KMS-11 (cell line): ENCODE results near the gene CALML6.

Experiments
- H2AFZ ChIP-seq: fragments of 200-600 bp; sonication (generic); 2 replicates; pipeline ENCODE4 v1.6.1; 2016; ENCODE audit warnings: antibody characterized with exemption, mixed run types, low read depth
- H3K27ac ChIP-seq: fragments of 200-600 bp; sonication (generic); 2 replicates; pipeline ENCODE4 v1.6.1; 2016; ENCODE audit warnings: mild to moderate bottlenecking, mixed run types
- H3K27me3 ChIP-seq: fragments of 200-600 bp; sonication (generic); 2 replicates; pipeline ENCODE4 v1.6.1; 2017; ENCODE audit warnings: mild to moderate bottlenecking, low read depth, mixed run types, moderate library complexity; ENCODE audit not compliant: insufficient read depth
- H3K36me3 ChIP-seq: fragments of 200-600 bp; sonication (generic); 2 replicates; pipeline ENCODE4 v1.6.1; 2017; ENCODE audit warnings: mild to moderate bottlenecking, mixed run types; ENCODE audit not compliant: insufficient read depth
- H3K4me1 ChIP-seq: fragments of 200-600 bp; sonication (generic); 2 replicates; pipeline ENCODE4 v1.6.1; 2016; ENCODE audit warnings: mild to moderate bottlenecking, low read depth, mixed run types; ENCODE audit not compliant: poor library complexity, severe bottlenecking
- H3K4me2 ChIP-seq: fragments of 200-600 bp; sonication (generic); 2 replicates; pipeline ENCODE4 v1.7.0; 2016; ENCODE audit warnings: mild to moderate bottlenecking, mixed run types
- H3K4me3 ChIP-seq: fragments of 200-600 bp; sonication (generic); IDR thresholded peaks from 2 replicates; pipeline ENCODE4 v1.6.1; 2017; ENCODE audit warnings: low read depth, low read length, mixed read lengths; ENCODE audit not compliant: insufficient read depth
- H3K79me2 ChIP-seq: fragments of 200-600 bp; sonication (generic); 2 replicates; pipeline ENCODE4 v1.6.1; 2016; ENCODE audit warnings: low read depth, mixed run types; ENCODE audit not compliant: insufficient read depth
- H3K9ac ChIP-seq: fragments of 200-600 bp; sonication (generic); 2 replicates; pipeline ENCODE4 v1.6.1; 2016; ENCODE audit warnings: mild to moderate bottlenecking, mixed run types
- H4K20me1 ChIP-seq: fragments of 200-600 bp; sonication (generic); 2 replicates; pipeline ENCODE4 v1.6.1; 2016; ENCODE audit warnings: mild to moderate bottlenecking, mixed run types; ENCODE audit not compliant: insufficient read depth
- TF ChIP-seq, protein P1 (sequence below): fragments of 200-600 bp; sonication (generic); conservative IDR thresholded peaks from 2 replicates; pipeline ENCODE4 v1.6.1; 2017; ENCODE audit warnings: low read depth, mild to moderate bottlenecking, antibody characterized with exemption, low read length, moderate library complexity, mixed read lengths

The CALML6 gene

DNA sequence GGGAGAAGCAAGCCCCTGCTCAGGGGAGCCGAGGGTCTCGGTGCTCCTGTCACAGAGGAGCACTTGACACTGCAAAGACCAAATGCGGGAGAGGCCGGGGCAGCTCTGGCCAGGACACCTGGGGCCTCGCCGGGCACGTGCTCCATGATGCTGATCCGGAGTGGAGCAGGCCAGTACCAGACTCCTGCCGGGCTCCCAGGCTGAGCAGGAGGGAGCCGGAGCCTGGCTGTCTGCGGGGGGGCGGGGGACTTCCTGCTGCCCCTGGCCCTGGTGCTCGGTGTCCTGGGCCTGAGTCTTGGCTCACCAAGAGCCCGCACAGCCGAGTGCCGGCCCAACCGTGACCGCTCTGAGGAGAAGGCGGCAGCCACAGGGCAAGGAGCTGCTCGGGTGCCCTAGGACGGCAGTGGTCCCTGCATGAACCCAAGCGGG is 42.5 kb downstream of the CALML6 start:
- H3K9ac ChIP-seq = no peak overlapping the region
- H3K4me3 ChIP-seq = no peak overlapping the region
- no peak overlapping the region for H3K4me2 ChIP-seq
- H3K79me2 ChIP-seq = no peaks in the 10 kb centered on the region
- peaks cover 99% of the 10 kb centered on the region for H3K27me3 ChIP-seq
- no peaks in the 10 kb centered on the region for H3K36me3 ChIP-seq
- no peaks in the 10 kb centered on the region for H3K4me1 ChIP-seq
- TF ChIP-seq, protein P1, sequence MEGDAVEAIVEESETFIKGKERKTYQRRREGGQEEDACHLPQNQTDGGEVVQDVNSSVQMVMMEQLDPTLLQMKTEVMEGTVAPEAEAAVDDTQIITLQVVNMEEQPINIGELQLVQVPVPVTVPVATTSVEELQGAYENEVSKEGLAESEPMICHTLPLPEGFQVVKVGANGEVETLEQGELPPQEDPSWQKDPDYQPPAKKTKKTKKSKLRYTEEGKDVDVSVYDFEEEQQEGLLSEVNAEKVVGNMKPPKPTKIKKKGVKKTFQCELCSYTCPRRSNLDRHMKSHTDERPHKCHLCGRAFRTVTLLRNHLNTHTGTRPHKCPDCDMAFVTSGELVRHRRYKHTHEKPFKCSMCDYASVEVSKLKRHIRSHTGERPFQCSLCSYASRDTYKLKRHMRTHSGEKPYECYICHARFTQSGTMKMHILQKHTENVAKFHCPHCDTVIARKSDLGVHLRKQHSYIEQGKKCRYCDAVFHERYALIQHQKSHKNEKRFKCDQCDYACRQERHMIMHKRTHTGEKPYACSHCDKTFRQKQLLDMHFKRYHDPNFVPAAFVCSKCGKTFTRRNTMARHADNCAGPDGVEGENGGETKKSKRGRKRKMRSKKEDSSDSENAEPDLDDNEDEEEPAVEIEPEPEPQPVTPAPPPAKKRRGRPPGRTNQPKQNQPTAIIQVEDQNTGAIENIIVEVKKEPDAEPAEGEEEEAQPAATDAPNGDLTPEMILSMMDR = no peak
- no peak overlapping the region for H2AFZ ChIP-seq
- H4K20me1 ChIP-seq = no peaks in the 10 kb centered on the region
- no peak overlapping the region for H3K27ac ChIP-seq

DNA sequence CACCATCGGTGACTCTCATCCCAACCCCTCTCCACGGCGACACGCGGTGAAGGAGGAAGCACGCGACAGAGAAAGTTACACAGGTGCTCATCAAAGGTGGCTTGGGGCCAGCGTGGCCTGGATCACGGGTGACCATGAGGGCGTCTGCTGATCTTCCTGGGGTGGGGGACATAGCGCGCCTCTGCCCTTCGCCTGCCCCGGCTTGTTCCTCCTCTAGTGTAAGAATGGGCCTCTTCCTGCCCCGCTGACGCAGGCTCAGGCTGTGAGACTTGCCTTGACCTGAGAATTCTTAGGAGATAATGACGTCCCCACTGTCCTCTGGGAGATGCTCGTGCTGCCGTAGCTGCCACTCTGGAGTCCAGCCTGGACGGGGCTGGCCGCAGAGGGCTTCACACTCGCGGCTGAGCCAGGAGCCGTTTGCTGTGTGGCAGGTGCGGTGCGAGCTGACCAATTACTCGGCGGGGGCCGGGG is 43.0 kb downstream of the CALML6 start:
- Histone ChIP-seq H3K79me2 (no peaks in the 10 kb centered on the region), H3K27me3 (peaks cover 99% of the 10 kb centered on the region), H3K4me2 (no peak overlapping the region), H3K4me3 (no peak overlapping the region), H2AFZ (no peak overlapping the region), H3K36me3 (no peaks in the 10 kb centered on the region), H3K4me1 (no peaks in the 10 kb centered on the region), H3K27ac (no peak overlapping the region), H3K9ac (no peak overlapping the region), H4K20me1 (no peaks in the 10 kb centered on the region)
- TF ChIP-seq, protein P1 = no peak

DNA sequence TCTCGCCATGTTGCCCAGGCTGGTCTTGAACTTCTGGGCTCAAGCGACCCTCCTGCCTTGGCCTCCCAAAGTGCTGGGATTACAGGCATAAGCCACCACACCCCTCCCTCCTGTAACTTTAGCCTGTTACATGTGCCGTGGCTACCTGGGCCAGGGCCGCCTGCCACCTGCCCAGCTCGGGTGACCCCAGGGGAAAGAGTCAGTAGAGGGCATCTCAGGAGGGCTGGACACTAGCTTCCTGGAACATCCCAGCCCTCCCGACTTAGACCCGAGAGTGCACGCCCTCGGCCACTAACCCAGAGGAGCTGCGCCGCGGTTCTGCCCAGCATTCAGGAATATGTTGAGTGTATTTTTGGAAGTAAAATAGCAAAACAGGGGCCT is 44.4 kb downstream of the CALML6 start:
- no peak overlapping the region for H2AFZ ChIP-seq
- H4K20me1 ChIP-seq = no peaks in the 10 kb centered on the region
- H3K4me2 ChIP-seq = no peak overlapping the region
- H3K27me3 ChIP-seq = peaks cover 100% of the 10 kb centered on the region
- H3K4me3 ChIP-seq = no peak overlapping the region
- H3K27ac ChIP-seq = no peak overlapping the region
- H3K9ac ChIP-seq = no peak overlapping the region
- H3K4me1 ChIP-seq = no peaks in the 10 kb centered on the region
- no peaks in the 10 kb centered on the region for H3K36me3 ChIP-seq
- TF ChIP-seq, protein P1 = no peak
- H3K79me2 ChIP-seq = no peaks in the 10 kb centered on the region

DNA sequence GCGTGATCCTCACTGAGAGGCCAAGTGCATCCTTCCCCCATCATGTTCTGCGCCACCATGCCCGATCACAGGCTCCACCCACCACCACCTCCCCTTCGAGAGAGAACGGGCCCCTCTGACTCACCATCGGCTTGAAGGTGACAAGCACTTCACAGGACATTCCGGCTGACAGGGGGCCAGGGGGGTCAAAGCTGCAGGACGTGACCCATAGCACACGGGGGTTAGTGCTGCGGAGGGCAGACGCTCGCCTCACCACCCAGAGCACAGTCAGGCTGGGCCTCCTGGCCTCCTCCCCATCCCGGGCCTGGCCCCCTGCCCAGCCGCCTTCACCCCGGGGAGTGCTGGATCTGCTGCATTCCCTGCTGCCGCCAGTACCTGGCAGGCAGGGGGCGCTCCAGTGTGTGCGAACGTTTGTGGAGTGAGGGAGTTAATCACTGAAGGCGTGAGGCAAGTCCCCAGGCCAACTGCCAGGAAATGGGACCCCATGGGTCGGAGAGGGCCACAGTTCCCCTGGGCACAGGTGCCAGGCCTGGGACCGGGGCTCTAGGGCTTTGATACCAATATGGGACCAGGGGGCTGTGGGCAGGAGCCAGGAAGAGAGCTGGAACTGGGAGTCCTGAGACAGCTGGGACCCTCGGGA is 44.9 kb downstream of the CALML6 start:
- Histone ChIP-seq H3K79me2 (no peaks in the 10 kb centered on the region), H2AFZ (no peak overlapping the region), H4K20me1 (no peaks in the 10 kb centered on the region), H3K9ac (no peak overlapping the region), H3K27ac (no peak overlapping the region), H3K4me1 (no peaks in the 10 kb centered on the region), H3K4me3 (no peak overlapping the region), H3K4me2 (no peak overlapping the region), H3K36me3 (no peaks in the 10 kb centered on the region), H3K27me3 (peaks cover 100% of the 10 kb centered on the region)
- TF ChIP-seq, protein P1 = 0 out of 2 replicates have a peak, but pooled peaks have one; percentile 13
